ENCODE data around the gene TTC34. TPM values are rescaled to one million over a fixed set of nuclear protein-coding genes. Genes with fewer than 3 reads are reported as not detected.

The TTC34 gene
- total and polyA plus RNA-seq, 2 of the 13 experiments (the other 11 are each of a cell fraction or from before 2014, with no cell fraction given), result 0.07 to 0.11 TPM

GRCh38 chr1:2791027-2791760 lies 10.3 kb downstream of the TTC34 start:
- BruUV-seq (replicated peaks), result no TSS peak
- Histone ChIP-seq H4K20me1 (ENCODE audit: insufficient read depth, low read length) (peaks cover 7% of the 10 kb centered on the region; the same call in 1 of the 2 replicates), H3K79me2 (ENCODE audit: insufficient read depth, low read length) (no peaks in the 10 kb centered on the region), H3K27me3 (ENCODE audit: control insufficient read depth in 1 of 2, insufficient read depth in 2 of 2, low read length in 2 of 2) (peaks cover 0 to 3% of the 10 kb centered on the region in 2 experiments; a peak in 3 of 5 replicates), H3K36me3 (replicated peaks in 1 of 2; ENCODE audit: control insufficient read depth in 1 of 2, insufficient read depth in 2 of 2, low read length in 2 of 2) (no peaks in the 10 kb centered on the region), H3K9ac (ENCODE audit: insufficient read depth, low read depth, low read length) (no peak overlapping the region), H3K27ac (ENCODE audit: extremely low read length, insufficient read depth, low read length) (no peak overlapping the region), H3K4me1 (ENCODE audit: insufficient read depth, low read length) (no peaks in the 10 kb centered on the region), H3K4me3 (replicated peaks in 1 of 3; ENCODE audit: insufficient read depth in 1 of 3, low read depth in 2 of 3, low read length in 3 of 3) (no peak overlapping the region), H3K9me3 (ENCODE audit: low read length) (peaks cover 28% of the 10 kb centered on the region; the same call in 1 of the 2 replicates), H2AFZ (ENCODE audit: low read length) (no peak overlapping the region), H3K4me2 (ENCODE audit: low read depth, low read length) (no peak overlapping the region)
- in situ Hi-C loops (cut with HindIII; ENCODE audit: extremely low pct_ligation_motif_present, low pct_unique_long_range_greater_than_20kb) (no loop called here), intact Hi-C loops (cut with micrococcal nuclease; ENCODE audit: unreplicated experiment) (no loop called here)
- 37% methylated on average over 11 of the region's 18 CpGs for WGBS (ENCODE audit: low lambda C conversion rate)
- FAIRE-seq (no peak), DNase-seq (ENCODE audit: low spot score) (no peak), ATAC-seq (no peak)
- ChIA-PET POLR2A (no interaction called here), CTCF (ENCODE audit: low intra/inter-chr PET ratio, low total read pairs) (no interaction called here)
- no peak for TF ChIP-seq ZNF768 (CRISPR knock-in tag; IDR thresholded peaks at IDR 0.05)

GRCh38 chr1:2789986-2790581 lies 11.4 kb downstream of the TTC34 start:
- in situ Hi-C loops (cut with HindIII; ENCODE audit: extremely low pct_ligation_motif_present, low pct_unique_long_range_greater_than_20kb) (no loop called here), intact Hi-C loops (cut with micrococcal nuclease; ENCODE audit: unreplicated experiment) (no loop called here)
- ChIA-PET CTCF (ENCODE audit: low intra/inter-chr PET ratio, low total read pairs) (no interaction called here), POLR2A (no interaction called here)
- no peak for FAIRE-seq
- Histone ChIP-seq H3K4me3 (replicated peaks in 1 of 3; ENCODE audit: insufficient read depth in 1 of 3, low read depth in 2 of 3, low read length in 3 of 3) (no peak overlapping the region), H2AFZ (ENCODE audit: low read length) (no peak overlapping the region), H3K27me3 (ENCODE audit: control insufficient read depth in 1 of 2, insufficient read depth in 2 of 2, low read length in 2 of 2) (peaks cover 2 to 6% of the 10 kb centered on the region in 2 experiments; a peak in 4 of 5 replicates), H3K79me2 (ENCODE audit: insufficient read depth, low read length) (no peaks in the 10 kb centered on the region), H3K27ac (ENCODE audit: extremely low read length, insufficient read depth, low read length) (no peak overlapping the region), H3K9me3 (ENCODE audit: low read length) (peaks cover 23% of the 10 kb centered on the region; the same call in 1 of the 2 replicates), H3K9ac (ENCODE audit: insufficient read depth, low read depth, low read length) (no peak overlapping the region), H4K20me1 (ENCODE audit: insufficient read depth, low read length) (peaks cover 7% of the 10 kb centered on the region; the same call in 1 of the 2 replicates), H3K36me3 (replicated peaks in 1 of 2; ENCODE audit: control insufficient read depth in 1 of 2, insufficient read depth in 2 of 2, low read length in 2 of 2) (no peaks in the 10 kb centered on the region), H3K4me2 (ENCODE audit: low read depth, low read length) (no peak overlapping the region), H3K4me1 (ENCODE audit: insufficient read depth, low read length) (no peaks in the 10 kb centered on the region)
- no TSS peak for BruUV-seq (replicated peaks)
- TF ChIP-seq ZNF878 (CRISPR knock-in tag; IDR thresholded peaks at IDR 0.05) (no peak), DNMT3B (CRISPR knock-in tag; conservative IDR thresholded peaks at IDR 0.05) (no peak), SIX1 (CRISPR knock-in tag; IDR thresholded peaks at IDR 0.05; ENCODE audit: borderline replicate concordance) (no peak), TMF1 (CRISPR knock-in tag; IDR thresholded peaks at IDR 0.05; ENCODE audit: low read depth) (no peak)
- no peak for ATAC-seq
- no peak for DNase-seq (ENCODE audit: low spot score)
- WGBS (ENCODE audit: low lambda C conversion rate), result 63% methylated on average over 20 of the region's 58 CpGs

Measured in HepG2 (cell line).